SK-N-SH (cell line): Measurements from ENCODE around the gene KCNB1.

Source experiments
- ELF1 ChIP-seq: IDR thresholded peaks from 2 replicates; pipeline ENCODE4 v1.4.0; 2012
- EP300 ChIP-seq, 2 experiments: IDR thresholded peaks; 2 replicates each; pipeline versions ENCODE4 v1.4.0 to v1.6.1; 2012; ENCODE audit warnings: borderline replicate concordance in 1 of 2, low read depth in 1 of 2, low read length in 1 of 2
- JUND ChIP-seq: IDR thresholded peaks from 2 replicates; pipeline ENCODE4 v1.4.0; 2012
- POLR2AphosphoS5 ChIP-seq: IDR thresholded peaks from 2 replicates; pipeline ENCODE4 v1.6.1; 2012; ENCODE audit warnings: low read depth, low read length
- RAD21 ChIP-seq: IDR thresholded peaks from 2 replicates; pipeline ENCODE4 v1.6.1; 2012; ENCODE audit warnings: mild to moderate bottlenecking, low read length
- RFX5 ChIP-seq: IDR thresholded peaks from 2 replicates; pipeline ENCODE4 v1.6.1; 2012; ENCODE audit warnings: mild to moderate bottlenecking, improper control_type of control experiment, low read length
- RXRA ChIP-seq: IDR thresholded peaks from 2 replicates; pipeline ENCODE4 v1.4.0; 2012; ENCODE audit warnings: low read depth, mild to moderate bottlenecking, borderline replicate concordance
- SMC3 ChIP-seq: IDR thresholded peaks from 2 replicates; pipeline ENCODE4 v1.6.1; 2012; ENCODE audit warnings: low read depth, low read length, improper control_type of control experiment
- TF ChIP-seq, protein P1 (sequence below): IDR thresholded peaks from 2 replicates; pipeline ENCODE4 v1.4.0; 2012; ENCODE audit warnings: low read depth, borderline replicate concordance
- TF ChIP-seq, protein P2 (sequence below): fragments of 200-600 bp; sonication (generic); IDR thresholded peaks from 2 replicates; pipeline ENCODE4 v1.6.1; 2017; ENCODE audit warnings: antibody characterized with exemption, mild to moderate bottlenecking, moderate library complexity
- TF ChIP-seq, protein P3 (sequence below): IDR thresholded peaks from 2 replicates; pipeline ENCODE4 v1.4.0; 2012; ENCODE audit warnings: low read depth
- TF ChIP-seq, protein P4 (sequence below): IDR thresholded peaks from 2 replicates; pipeline ENCODE4 v1.6.1; 2012; ENCODE audit warnings: mild to moderate bottlenecking, low read depth, low read length, moderate library complexity

DNA sequence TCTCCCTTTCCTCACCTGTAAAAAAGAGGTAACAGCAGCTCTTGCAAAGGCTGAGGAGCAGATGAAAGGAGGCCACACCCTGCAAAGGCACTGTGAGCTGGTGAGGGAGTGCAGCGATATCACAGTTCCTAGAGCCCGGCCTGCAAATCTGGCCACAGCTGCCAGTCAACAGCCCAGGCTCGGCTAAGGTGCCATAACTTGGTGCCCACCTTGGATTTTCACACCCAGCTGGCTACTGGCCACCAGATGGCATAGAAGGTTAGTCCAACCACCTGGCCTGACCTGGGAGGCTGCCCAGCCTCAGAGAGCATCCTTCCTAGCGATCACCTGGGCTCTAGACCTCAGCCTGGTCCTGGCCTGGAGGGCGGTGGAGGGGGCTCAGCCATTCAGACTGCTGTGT is 46.8 kb downstream of the KCNB1 start:
- no peak for TF ChIP-seq ELF1
- TF ChIP-seq, protein P1, sequence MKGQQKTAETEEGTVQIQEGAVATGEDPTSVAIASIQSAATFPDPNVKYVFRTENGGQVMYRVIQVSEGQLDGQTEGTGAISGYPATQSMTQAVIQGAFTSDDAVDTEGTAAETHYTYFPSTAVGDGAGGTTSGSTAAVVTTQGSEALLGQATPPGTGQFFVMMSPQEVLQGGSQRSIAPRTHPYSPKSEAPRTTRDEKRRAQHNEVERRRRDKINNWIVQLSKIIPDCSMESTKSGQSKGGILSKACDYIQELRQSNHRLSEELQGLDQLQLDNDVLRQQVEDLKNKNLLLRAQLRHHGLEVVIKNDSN: no peak
- TF ChIP-seq, protein P2, sequence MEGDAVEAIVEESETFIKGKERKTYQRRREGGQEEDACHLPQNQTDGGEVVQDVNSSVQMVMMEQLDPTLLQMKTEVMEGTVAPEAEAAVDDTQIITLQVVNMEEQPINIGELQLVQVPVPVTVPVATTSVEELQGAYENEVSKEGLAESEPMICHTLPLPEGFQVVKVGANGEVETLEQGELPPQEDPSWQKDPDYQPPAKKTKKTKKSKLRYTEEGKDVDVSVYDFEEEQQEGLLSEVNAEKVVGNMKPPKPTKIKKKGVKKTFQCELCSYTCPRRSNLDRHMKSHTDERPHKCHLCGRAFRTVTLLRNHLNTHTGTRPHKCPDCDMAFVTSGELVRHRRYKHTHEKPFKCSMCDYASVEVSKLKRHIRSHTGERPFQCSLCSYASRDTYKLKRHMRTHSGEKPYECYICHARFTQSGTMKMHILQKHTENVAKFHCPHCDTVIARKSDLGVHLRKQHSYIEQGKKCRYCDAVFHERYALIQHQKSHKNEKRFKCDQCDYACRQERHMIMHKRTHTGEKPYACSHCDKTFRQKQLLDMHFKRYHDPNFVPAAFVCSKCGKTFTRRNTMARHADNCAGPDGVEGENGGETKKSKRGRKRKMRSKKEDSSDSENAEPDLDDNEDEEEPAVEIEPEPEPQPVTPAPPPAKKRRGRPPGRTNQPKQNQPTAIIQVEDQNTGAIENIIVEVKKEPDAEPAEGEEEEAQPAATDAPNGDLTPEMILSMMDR: no peak
- TF ChIP-seq, protein P3, sequence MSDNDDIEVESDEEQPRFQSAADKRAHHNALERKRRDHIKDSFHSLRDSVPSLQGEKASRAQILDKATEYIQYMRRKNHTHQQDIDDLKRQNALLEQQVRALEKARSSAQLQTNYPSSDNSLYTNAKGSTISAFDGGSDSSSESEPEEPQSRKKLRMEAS: no peak
- no peak for TF ChIP-seq POLR2AphosphoS5
- no peak for TF ChIP-seq JUND
- TF ChIP-seq RFX5: no peak
- TF ChIP-seq RXRA: no peak
- TF ChIP-seq, protein P4, sequence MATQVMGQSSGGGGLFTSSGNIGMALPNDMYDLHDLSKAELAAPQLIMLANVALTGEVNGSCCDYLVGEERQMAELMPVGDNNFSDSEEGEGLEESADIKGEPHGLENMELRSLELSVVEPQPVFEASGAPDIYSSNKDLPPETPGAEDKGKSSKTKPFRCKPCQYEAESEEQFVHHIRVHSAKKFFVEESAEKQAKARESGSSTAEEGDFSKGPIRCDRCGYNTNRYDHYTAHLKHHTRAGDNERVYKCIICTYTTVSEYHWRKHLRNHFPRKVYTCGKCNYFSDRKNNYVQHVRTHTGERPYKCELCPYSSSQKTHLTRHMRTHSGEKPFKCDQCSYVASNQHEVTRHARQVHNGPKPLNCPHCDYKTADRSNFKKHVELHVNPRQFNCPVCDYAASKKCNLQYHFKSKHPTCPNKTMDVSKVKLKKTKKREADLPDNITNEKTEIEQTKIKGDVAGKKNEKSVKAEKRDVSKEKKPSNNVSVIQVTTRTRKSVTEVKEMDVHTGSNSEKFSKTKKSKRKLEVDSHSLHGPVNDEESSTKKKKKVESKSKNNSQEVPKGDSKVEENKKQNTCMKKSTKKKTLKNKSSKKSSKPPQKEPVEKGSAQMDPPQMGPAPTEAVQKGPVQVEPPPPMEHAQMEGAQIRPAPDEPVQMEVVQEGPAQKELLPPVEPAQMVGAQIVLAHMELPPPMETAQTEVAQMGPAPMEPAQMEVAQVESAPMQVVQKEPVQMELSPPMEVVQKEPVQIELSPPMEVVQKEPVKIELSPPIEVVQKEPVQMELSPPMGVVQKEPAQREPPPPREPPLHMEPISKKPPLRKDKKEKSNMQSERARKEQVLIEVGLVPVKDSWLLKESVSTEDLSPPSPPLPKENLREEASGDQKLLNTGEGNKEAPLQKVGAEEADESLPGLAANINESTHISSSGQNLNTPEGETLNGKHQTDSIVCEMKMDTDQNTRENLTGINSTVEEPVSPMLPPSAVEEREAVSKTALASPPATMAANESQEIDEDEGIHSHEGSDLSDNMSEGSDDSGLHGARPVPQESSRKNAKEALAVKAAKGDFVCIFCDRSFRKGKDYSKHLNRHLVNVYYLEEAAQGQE: no peak
- no peak for TF ChIP-seq RAD21
- no peak for TF ChIP-seq SMC3
- TF ChIP-seq EP300 (IDR thresholded peaks at IDR 0.05; ENCODE audit: borderline replicate concordance in 1 of 2, low read depth in 1 of 2, low read length in 1 of 2): no peak
